ENCODE results near the gene NDRG2. TPM values are rescaled to one million over a fixed set of nuclear protein-coding genes. Genes with fewer than 3 reads are reported as not detected.
"Not testable (repeated sequence)": the region's sequence is repeated elsewhere in the genome, so short reads cannot be mapped to it uniquely, and the experiment has no call there.

NDRG2 gene
- total and polyA plus RNA-seq, 7 donors, result 328 to 2,087 (median 762) TPM

GRCh38 chr14:20988717-20989470 is 36.0 kb downstream of the NDRG2 start:
- Histone ChIP-seq H3K9me3 (no peaks in the 10 kb centered on the region), H3K4me3 (peak overlapping the region; percentile 89), H3K4me1 (peaks cover 7% of the 10 kb centered on the region), H3K36me3 (ENCODE audit: insufficient read depth in 1 of 2, low read depth in 1 of 2) (peaks cover 8 to 28% of the 10 kb centered on the region in 2 donors), H3K27ac (peak overlapping the region; percentile 84), H3K27me3 (ENCODE audit: insufficient read depth in 3 of 3, low read length in 2 of 3) (no peaks in the 10 kb centered on the region)
- ATAC-seq (no peak), DNase-seq (no peak)
- no peak for TF ChIP-seq CTCF (IDR thresholded peaks at IDR 0.05)
- 87% methylated on average over 15 of the region's 15 CpGs for WGBS, 3 donors
- intact Hi-C loops (cut with DNase I), result no loop called here

GRCh38 chr14:20986811-20987210 is 38.0 kb downstream of the NDRG2 start:
- H3K9me3 ChIP-seq, result no peaks in the 10 kb centered on the region
- 14 to 34% (median 25%) methylated on average over 2 of the region's 2 CpGs for WGBS, 3 donors
- no peak overlapping the region for H3K4me3 ChIP-seq
- no peaks in the 10 kb centered on the region for H3K27me3 ChIP-seq (ENCODE audit: insufficient read depth in 3 of 3, low read length in 2 of 3)
- no peak overlapping the region for H3K27ac ChIP-seq
- ATAC-seq, result peak in 2 of 4 donors; percentile 16 to 23
- peaks cover 0 to 7% of the 10 kb centered on the region in 2 donors for H3K36me3 ChIP-seq (ENCODE audit: insufficient read depth in 1 of 2, low read depth in 1 of 2)
- intact Hi-C loops (cut with DNase I), result no loop called here
- DNase-seq, result no peak
- peaks cover 7% of the 10 kb centered on the region for H3K4me1 ChIP-seq
- no peak for TF ChIP-seq CTCF (IDR thresholded peaks at IDR 0.05)

GRCh38 chr14:20985650-20986049 is 39.2 kb downstream of the NDRG2 start:
- H3K4me3 ChIP-seq; H3K36me3 ChIP-seq (ENCODE audit: insufficient read depth in 1 of 2, low read depth in 1 of 2); H3K27me3 ChIP-seq (ENCODE audit: insufficient read depth in 3 of 3, low read length in 2 of 3); intact Hi-C loops (cut with DNase I); H3K9me3 ChIP-seq; H3K27ac ChIP-seq; H3K4me1 ChIP-seq; DNase-seq; ATAC-seq: not testable (repeated sequence)
- WGBS, 3 donors, result 92 to 95% (median 94%) methylated on average over 4 of the region's 4 CpGs

GRCh38 chr14:20982646-20983369 is 42.1 kb downstream of the NDRG2 start:
- TF ChIP-seq CTCF (IDR thresholded peaks at IDR 0.05), result no peak
- Histone ChIP-seq H3K9me3 (no peaks in the 10 kb centered on the region), H3K27ac (no peak overlapping the region), H3K4me1 (no peaks in the 10 kb centered on the region), H3K27me3 (ENCODE audit: insufficient read depth in 3 of 3, low read length in 2 of 3) (no peaks in the 10 kb centered on the region), H3K36me3 (ENCODE audit: insufficient read depth in 1 of 2, low read depth in 1 of 2) (no peaks in the 10 kb centered on the region), H3K4me3 (no peak overlapping the region)
- WGBS, 3 donors, result 42 to 62% (median 46%) methylated on average over 2 of the region's 2 CpGs
- no peak for ATAC-seq
- no peak for DNase-seq
- intact Hi-C loops (cut with DNase I), result loop anchor here in 1 of 2 donors (1.0 kb wide), 1 partner anchor 21 kb away; no protein-coding TSS in a partner anchor

- intact Hi-C loops (cut with DNase I), result no loop called here
- ATAC-seq (no peak), DNase-seq (no peak)
- H3K27ac ChIP-seq, result no peak overlapping the region
- WGBS, 3 donors, result 61 to 90% (median 67%) methylated on average over 1 of the region's 1 CpG
- TF ChIP-seq CTCF (IDR thresholded peaks at IDR 0.05), result no peak
- no peaks in the 10 kb centered on the region for H3K27me3 ChIP-seq (ENCODE audit: insufficient read depth in 3 of 3, low read length in 2 of 3)
- H3K4me3 ChIP-seq, result no peak overlapping the region
- no peaks in the 10 kb centered on the region for H3K36me3 ChIP-seq (ENCODE audit: insufficient read depth in 1 of 2, low read depth in 1 of 2)
- no peaks in the 10 kb centered on the region for H3K9me3 ChIP-seq
- no peaks in the 10 kb centered on the region for H3K4me1 ChIP-seq
Measured at GRCh38 chr14:20980906-20981305, 44.0 kb downstream of the NDRG2 start.

All from psoas muscle (tissue), 8 donors.